Measurements from ENCODE around the gene GRXCR1.

The GRXCR1 gene

GRCh38 chr4:43048570-43048969 lies 156.1 kb downstream of the GRXCR1 start:
- Histone ChIP-seq H4K8ac (ENCODE audit: low read depth, low read length) (no peak overlapping the region), H3K4me1 (ENCODE audit: control insufficient read depth in 2 of 2, insufficient read depth in 1 of 2, low read depth in 1 of 2, low read length in 2 of 2) (no peaks in the 10 kb centered on the region), H3K9ac (ENCODE audit: low read depth, low read length, poor library complexity) (no peak overlapping the region), H2BK12ac (ENCODE audit: low read length) (no peak overlapping the region), H2BK15ac (ENCODE audit: low read length) (no peak overlapping the region), H3K4me2 (ENCODE audit: insufficient read depth, low read length, poor library complexity, severe bottlenecking) (no peak overlapping the region), H3K9me3 (replicated peaks in 1 of 2; ENCODE audit: control insufficient read depth in 2 of 2, insufficient read depth in 1 of 2, low read depth in 1 of 2, low read length in 2 of 2) (no peaks in the 10 kb centered on the region), H4K91ac (ENCODE audit: low read depth, low read length, poor library complexity) (no peak overlapping the region), H2AK5ac (ENCODE audit: low read depth, low read length) (no peak overlapping the region), H2BK5ac (ENCODE audit: low read length) (no peak overlapping the region), H3K4me3 (ENCODE audit: low read length in 2 of 2) (no peak overlapping the region), H3K27ac (replicated peaks; ENCODE audit: low read length) (no peak overlapping the region), H2BK120ac (ENCODE audit: low read depth, low read length) (no peak overlapping the region), H3K14ac (ENCODE audit: low read length) (no peak overlapping the region), H3K36me3 (replicated peaks in 1 of 2; ENCODE audit: control insufficient read depth in 2 of 2, insufficient read depth in 2 of 2, low read length in 2 of 2) (no peaks in the 10 kb centered on the region), H3K79me1 (ENCODE audit: low read depth, low read length) (no peaks in the 10 kb centered on the region), H3K4ac (ENCODE audit: low read length) (no peak overlapping the region), H2AFZ (ENCODE audit: low read length) (no peak overlapping the region), H3K27me3 (ENCODE audit: control insufficient read depth in 3 of 3, insufficient read depth in 3 of 3, low read depth in 1 of 3, low read length in 3 of 3) (no peaks in the 10 kb centered on the region), H3K23ac (ENCODE audit: low read depth, low read length, poor library complexity) (no peak overlapping the region), H3K18ac (ENCODE audit: low read length) (no peak overlapping the region)
- WGBS, 2 donors (ENCODE audit: extremely low coverage in 2 of 2, insufficient read length in 2 of 2, insufficient replicate concordance in 1 of 2), result no CpG with 5 or more reads among the region's 5 CpGs
- DNase-seq (ENCODE audit: low spot score), result no peak

- no peak for DNase-seq (ENCODE audit: low spot score)
- H4K8ac ChIP-seq (ENCODE audit: low read depth, low read length), result no peak overlapping the region
- H3K4ac ChIP-seq (ENCODE audit: low read length), result no peak overlapping the region
- no peak overlapping the region for H3K4me3 ChIP-seq (ENCODE audit: low read length in 2 of 2)
- H3K4me2 ChIP-seq (ENCODE audit: insufficient read depth, low read length, poor library complexity, severe bottlenecking), result no peak overlapping the region
- no peak overlapping the region for H3K27ac ChIP-seq (replicated peaks; ENCODE audit: low read length)
- no peaks in the 10 kb centered on the region for H3K79me1 ChIP-seq (ENCODE audit: low read depth, low read length)
- H2BK12ac ChIP-seq (ENCODE audit: low read length), result no peak overlapping the region
- H2AK5ac ChIP-seq (ENCODE audit: low read depth, low read length), result no peak overlapping the region
- H3K27me3 ChIP-seq (ENCODE audit: control insufficient read depth in 3 of 3, insufficient read depth in 3 of 3, low read depth in 1 of 3, low read length in 3 of 3), result no peaks in the 10 kb centered on the region
- H2BK15ac ChIP-seq (ENCODE audit: low read length), result no peak overlapping the region
- no peaks in the 10 kb centered on the region for H3K4me1 ChIP-seq (ENCODE audit: control insufficient read depth in 2 of 2, insufficient read depth in 1 of 2, low read depth in 1 of 2, low read length in 2 of 2)
- no peak overlapping the region for H3K23ac ChIP-seq (ENCODE audit: low read depth, low read length, poor library complexity)
- H3K9ac ChIP-seq (ENCODE audit: low read depth, low read length, poor library complexity), result no peak overlapping the region
- H4K91ac ChIP-seq (ENCODE audit: low read depth, low read length, poor library complexity), result no peak overlapping the region
- no peaks in the 10 kb centered on the region for H3K36me3 ChIP-seq (replicated peaks in 1 of 2; ENCODE audit: control insufficient read depth in 2 of 2, insufficient read depth in 2 of 2, low read length in 2 of 2)
- H3K18ac ChIP-seq (ENCODE audit: low read length), result no peak overlapping the region
- no peaks in the 10 kb centered on the region for H3K9me3 ChIP-seq (replicated peaks in 1 of 2; ENCODE audit: control insufficient read depth in 2 of 2, insufficient read depth in 1 of 2, low read depth in 1 of 2, low read length in 2 of 2)
- no peak overlapping the region for H3K14ac ChIP-seq (ENCODE audit: low read length)
- no peak overlapping the region for H2AFZ ChIP-seq (ENCODE audit: low read length)
- no peak overlapping the region for H2BK5ac ChIP-seq (ENCODE audit: low read length)
- no peak overlapping the region for H2BK120ac ChIP-seq (ENCODE audit: low read depth, low read length)
These were observed 156.8 kb downstream of the GRXCR1 start for GRCh38 chr4:43049326-43049725.

GRCh38 chr4:43066415-43066814 lies 173.9 kb downstream of the GRXCR1 start:
- H3K9ac ChIP-seq (ENCODE audit: low read depth, low read length, poor library complexity), result no peak overlapping the region
- no peak overlapping the region for H4K91ac ChIP-seq (ENCODE audit: low read depth, low read length, poor library complexity)
- H2AK5ac ChIP-seq (ENCODE audit: low read depth, low read length), result no peak overlapping the region
- no peaks in the 10 kb centered on the region for H3K4me1 ChIP-seq (ENCODE audit: control insufficient read depth in 2 of 2, insufficient read depth in 1 of 2, low read depth in 1 of 2, low read length in 2 of 2)
- no peak overlapping the region for H2BK15ac ChIP-seq (ENCODE audit: low read length)
- H3K79me1 ChIP-seq (ENCODE audit: low read depth, low read length), result no peaks in the 10 kb centered on the region
- no peaks in the 10 kb centered on the region for H3K36me3 ChIP-seq (replicated peaks in 1 of 2; ENCODE audit: control insufficient read depth in 2 of 2, insufficient read depth in 2 of 2, low read length in 2 of 2)
- no peak overlapping the region for H3K14ac ChIP-seq (ENCODE audit: low read length)
- no peak overlapping the region for H3K4ac ChIP-seq (ENCODE audit: low read length)
- no peak overlapping the region for H2BK12ac ChIP-seq (ENCODE audit: low read length)
- no peak for DNase-seq (ENCODE audit: low spot score)
- no peak overlapping the region for H3K27ac ChIP-seq (replicated peaks; ENCODE audit: low read length)
- H3K9me3 ChIP-seq (replicated peaks in 1 of 2; ENCODE audit: control insufficient read depth in 2 of 2, insufficient read depth in 1 of 2, low read depth in 1 of 2, low read length in 2 of 2), result no peaks in the 10 kb centered on the region
- no peak overlapping the region for H2BK120ac ChIP-seq (ENCODE audit: low read depth, low read length)
- H2AFZ ChIP-seq (ENCODE audit: low read length), result no peak overlapping the region
- H3K27me3 ChIP-seq (ENCODE audit: control insufficient read depth in 3 of 3, insufficient read depth in 3 of 3, low read depth in 1 of 3, low read length in 3 of 3), result no peaks in the 10 kb centered on the region
- no peak overlapping the region for H3K23ac ChIP-seq (ENCODE audit: low read depth, low read length, poor library complexity)
- H4K8ac ChIP-seq (ENCODE audit: low read depth, low read length), result no peak overlapping the region
- H3K18ac ChIP-seq (ENCODE audit: low read length), result no peak overlapping the region
- no peak overlapping the region for H3K4me2 ChIP-seq (ENCODE audit: insufficient read depth, low read length, poor library complexity, severe bottlenecking)
- no peak overlapping the region for H3K4me3 ChIP-seq (ENCODE audit: low read length in 2 of 2)
- H2BK5ac ChIP-seq (ENCODE audit: low read length), result no peak overlapping the region

- no peak overlapping the region for H3K23ac ChIP-seq (ENCODE audit: low read depth, low read length, poor library complexity)
- H3K27me3 ChIP-seq (ENCODE audit: control insufficient read depth in 3 of 3, insufficient read depth in 3 of 3, low read depth in 1 of 3, low read length in 3 of 3), result no peaks in the 10 kb centered on the region
- no peak overlapping the region for H4K8ac ChIP-seq (ENCODE audit: low read depth, low read length)
- no peak overlapping the region for H3K4me3 ChIP-seq (ENCODE audit: low read length in 2 of 2)
- H4K91ac ChIP-seq (ENCODE audit: low read depth, low read length, poor library complexity), result no peak overlapping the region
- H2AK5ac ChIP-seq (ENCODE audit: low read depth, low read length), result no peak overlapping the region
- H3K27ac ChIP-seq (replicated peaks; ENCODE audit: low read length), result no peak overlapping the region
- H3K4me2 ChIP-seq (ENCODE audit: insufficient read depth, low read length, poor library complexity, severe bottlenecking), result no peak overlapping the region
- no peaks in the 10 kb centered on the region for H3K79me1 ChIP-seq (ENCODE audit: low read depth, low read length)
- H3K36me3 ChIP-seq (replicated peaks in 1 of 2; ENCODE audit: control insufficient read depth in 2 of 2, insufficient read depth in 2 of 2, low read length in 2 of 2), result no peaks in the 10 kb centered on the region
- H2BK120ac ChIP-seq (ENCODE audit: low read depth, low read length), result no peak overlapping the region
- no peaks in the 10 kb centered on the region for H3K4me1 ChIP-seq (ENCODE audit: control insufficient read depth in 2 of 2, insufficient read depth in 1 of 2, low read depth in 1 of 2, low read length in 2 of 2)
- no peak overlapping the region for H2BK12ac ChIP-seq (ENCODE audit: low read length)
- no peak overlapping the region for H2BK5ac ChIP-seq (ENCODE audit: low read length)
- H3K9ac ChIP-seq (ENCODE audit: low read depth, low read length, poor library complexity), result no peak overlapping the region
- no peak for DNase-seq (ENCODE audit: low spot score)
- no peak overlapping the region for H2AFZ ChIP-seq (ENCODE audit: low read length)
- H3K18ac ChIP-seq (ENCODE audit: low read length), result no peak overlapping the region
- H2BK15ac ChIP-seq (ENCODE audit: low read length), result no peak overlapping the region
- H3K4ac ChIP-seq (ENCODE audit: low read length), result no peak overlapping the region
- WGBS, 2 donors (ENCODE audit: extremely low coverage in 2 of 2, insufficient read length in 2 of 2, insufficient replicate concordance in 1 of 2), result no CpG with 5 or more reads among the region's 6 CpGs
- no peak overlapping the region for H3K14ac ChIP-seq (ENCODE audit: low read length)
- no peaks in the 10 kb centered on the region for H3K9me3 ChIP-seq (replicated peaks in 1 of 2; ENCODE audit: control insufficient read depth in 2 of 2, insufficient read depth in 1 of 2, low read depth in 1 of 2, low read length in 2 of 2)
These were observed 178.6 kb downstream of the GRXCR1 start for GRCh38 chr4:43071069-43071468.
